Inflammatory macrophage treated with lipopolysaccharide for 4 hours (primary cell): ENCODE data around the gene SHISAL1.

Experiments
- DNase-seq: peaks from one replicate; pipeline ENCODE4 v3.0.0-alpha.2; 2020

Gene SHISAL1

GRCh38 chr22:44224166-44224565, 88.6 kb downstream of the SHISAL1 start:
- no peak for DNase-seq

- DNase-seq: no peak
Measured at GRCh38 chr22:44221710-44222475, 90.9 kb downstream of the SHISAL1 start.

GRCh38 chr22:44220727-44221680, 91.7 kb downstream of the SHISAL1 start:
- no peak for DNase-seq

- no peak for DNase-seq
Measured at GRCh38 chr22:44219101-44219870, 93.5 kb downstream of the SHISAL1 start.

- no peak for DNase-seq
Measured at GRCh38 chr22:44218071-44218470, 94.7 kb downstream of the SHISAL1 start.

- DNase-seq: no peak
Measured at GRCh38 chr22:44217346-44217745, 95.4 kb downstream of the SHISAL1 start.

- DNase-seq: no peak
Measured at GRCh38 chr22:44215287-44215686, 97.5 kb downstream of the SHISAL1 start.

- no peak for DNase-seq
Measured at GRCh38 chr22:44214764-44215163, 98.0 kb downstream of the SHISAL1 start.

GRCh38 chr22:44214187-44214586, 98.6 kb downstream of the SHISAL1 start:
- no peak for DNase-seq

- DNase-seq: no peak
Measured at GRCh38 chr22:44213489-44214043, 99.2 kb downstream of the SHISAL1 start.

- no peak for DNase-seq
Measured at GRCh38 chr22:44212936-44213335, 99.8 kb downstream of the SHISAL1 start.

GRCh38 chr22:44211946-44212930, 100.5 kb downstream of the SHISAL1 start:
- no peak for DNase-seq

- no peak for DNase-seq
Measured at GRCh38 chr22:44211256-44211945, 101.3 kb downstream of the SHISAL1 start.

GRCh38 chr22:44210722-44211121, 102.0 kb downstream of the SHISAL1 start:
- no peak for DNase-seq

- DNase-seq: no peak
Measured at GRCh38 chr22:44209343-44209742, 103.4 kb downstream of the SHISAL1 start.

- DNase-seq: no peak
Measured at GRCh38 chr22:44207981-44208317, 104.8 kb downstream of the SHISAL1 start.

- DNase-seq: no peak
Measured at GRCh38 chr22:44207173-44207980, 105.4 kb downstream of the SHISAL1 start.

GRCh38 chr22:44206696-44207095, 106.1 kb downstream of the SHISAL1 start:
- no peak for DNase-seq

GRCh38 chr22:44206330-44206645, 106.5 kb downstream of the SHISAL1 start:
- DNase-seq: no peak
